Loucy (cell line): ENCODE measurements around the gene SMPX.
"Not testable (repeated sequence)": the region's sequence is repeated elsewhere in the genome, so short reads cannot be mapped to it uniquely, and the experiment has no call there.

ENCODE experiments used
- H2AFZ ChIP-seq: fragments of 200-600 bp; sonication (generic); 2 replicates; pipeline ENCODE4 v1.6.0; 2016; ENCODE audit warnings: antibody characterized with exemption, mild to moderate bottlenecking, low read length, moderate library complexity
- H3F3A ChIP-seq: fragments of 200-600 bp; 2 replicates; pipeline ENCODE4 v1.6.0; 2016; ENCODE audit warnings: antibody characterized with exemption, low read depth, mild to moderate bottlenecking
- H3K27me3 ChIP-seq: fragments of 200-600 bp; sonication (generic); 2 replicates; pipeline ENCODE4 v1.6.1; 2014; ENCODE audit warnings: low read length, mild to moderate bottlenecking; ENCODE audit not compliant: insufficient read depth, poor library complexity, severe bottlenecking
- H3K36me3 ChIP-seq: fragments of 200-600 bp; sonication (generic); 2 replicates; pipeline ENCODE4 v1.6.1; 2016; ENCODE audit warnings: low read length; ENCODE audit not compliant: insufficient read depth
- H3K4me1 ChIP-seq: fragments of 200-600 bp; sonication (generic); 2 replicates; pipeline ENCODE4 v1.5.1; 2014; ENCODE audit warnings: low read length, mild to moderate bottlenecking; ENCODE audit not compliant: insufficient read depth, poor library complexity, severe bottlenecking
- H3K4me2 ChIP-seq: fragments of 200-600 bp; sonication (generic); 2 replicates; pipeline ENCODE4 v1.6.0; 2014; ENCODE audit warnings: antibody characterized with exemption, low read length, low read depth, mild to moderate bottlenecking; ENCODE audit not compliant: poor library complexity, severe bottlenecking
- H3K4me3 ChIP-seq: fragments of 200-600 bp; sonication (generic); 2 replicates; pipeline ENCODE4 v1.5.1; 2014; ENCODE audit warnings: low read length, mild to moderate bottlenecking, mixed read lengths; ENCODE audit not compliant: poor library complexity, severe bottlenecking
- H3K79me2 ChIP-seq: fragments of 200-600 bp; sonication (generic); 2 replicates; pipeline ENCODE4 v1.6.1; 2014; ENCODE audit warnings: low read length; ENCODE audit not compliant: insufficient read depth
- H3K9ac ChIP-seq: fragments of 200-600 bp; sonication (generic); 2 replicates; pipeline ENCODE4 v1.6.0; 2014; ENCODE audit warnings: mild to moderate bottlenecking, low read depth, low read length, moderate library complexity; ENCODE audit not compliant: poor library complexity, severe bottlenecking
- H3K9me2 ChIP-seq: fragments of 200-600 bp; sonication (generic); replicated peaks from 2 replicates; pipeline ENCODE4 v1.6.1; 2016; ENCODE audit warnings: low read depth, low read length, mixed read lengths
- H3K9me3 ChIP-seq: fragments of 200-600 bp; sonication (generic); 2 replicates; pipeline ENCODE4 v1.6.1; 2014; ENCODE audit warnings: mild to moderate bottlenecking, antibody characterized with exemption, low read length, low read depth; ENCODE audit not compliant: insufficient read depth
- H4K20me1 ChIP-seq: fragments of 200-600 bp; sonication (generic); 2 replicates; pipeline ENCODE4 v1.6.0; 2014; ENCODE audit warnings: antibody characterized with exemption, low read length, mild to moderate bottlenecking; ENCODE audit not compliant: insufficient read depth, poor library complexity, severe bottlenecking
- EZH2phosphoT487 ChIP-seq: fragments of 200-600 bp; IDR thresholded peaks from 2 replicates; pipeline ENCODE4 v1.6.1; 2018; ENCODE audit warnings: antibody characterized with exemption, mild to moderate bottlenecking, moderate library complexity, borderline replicate concordance
- TF ChIP-seq, protein P1 (sequence below): fragments of 200-600 bp; sonication (generic); conservative IDR thresholded peaks from 2 replicates; pipeline ENCODE4 v1.5.1; 2014; ENCODE audit warnings: mild to moderate bottlenecking, antibody characterized with exemption, low read length

The SMPX gene

DNA sequence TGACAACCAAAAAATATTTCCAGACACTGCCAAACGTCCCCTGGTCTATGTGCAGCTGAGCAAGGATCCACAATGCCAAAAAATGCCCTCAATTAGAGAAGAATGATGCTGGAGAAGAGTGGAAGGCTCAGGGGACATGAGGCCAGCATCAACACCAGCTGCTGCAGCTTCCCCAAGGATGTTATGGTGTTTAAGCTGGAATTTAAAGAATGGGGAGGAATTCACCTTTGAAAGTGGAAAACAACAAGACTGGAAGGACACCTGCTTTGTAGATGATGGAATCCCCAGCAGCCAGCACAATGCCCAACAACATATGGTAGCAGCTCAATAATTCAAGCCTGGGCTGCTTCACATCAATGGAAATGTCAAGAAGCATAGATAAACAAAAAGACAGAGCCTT lies 20.3 kb upstream of the SMPX start:
- TF ChIP-seq, protein P1, sequence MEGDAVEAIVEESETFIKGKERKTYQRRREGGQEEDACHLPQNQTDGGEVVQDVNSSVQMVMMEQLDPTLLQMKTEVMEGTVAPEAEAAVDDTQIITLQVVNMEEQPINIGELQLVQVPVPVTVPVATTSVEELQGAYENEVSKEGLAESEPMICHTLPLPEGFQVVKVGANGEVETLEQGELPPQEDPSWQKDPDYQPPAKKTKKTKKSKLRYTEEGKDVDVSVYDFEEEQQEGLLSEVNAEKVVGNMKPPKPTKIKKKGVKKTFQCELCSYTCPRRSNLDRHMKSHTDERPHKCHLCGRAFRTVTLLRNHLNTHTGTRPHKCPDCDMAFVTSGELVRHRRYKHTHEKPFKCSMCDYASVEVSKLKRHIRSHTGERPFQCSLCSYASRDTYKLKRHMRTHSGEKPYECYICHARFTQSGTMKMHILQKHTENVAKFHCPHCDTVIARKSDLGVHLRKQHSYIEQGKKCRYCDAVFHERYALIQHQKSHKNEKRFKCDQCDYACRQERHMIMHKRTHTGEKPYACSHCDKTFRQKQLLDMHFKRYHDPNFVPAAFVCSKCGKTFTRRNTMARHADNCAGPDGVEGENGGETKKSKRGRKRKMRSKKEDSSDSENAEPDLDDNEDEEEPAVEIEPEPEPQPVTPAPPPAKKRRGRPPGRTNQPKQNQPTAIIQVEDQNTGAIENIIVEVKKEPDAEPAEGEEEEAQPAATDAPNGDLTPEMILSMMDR, result no peak
- no peak for TF ChIP-seq EZH2phosphoT487
- Histone ChIP-seq H3K9ac (no peak overlapping the region), H3K9me2 (no peaks in the 10 kb centered on the region), H2AFZ (no peak overlapping the region), H3K4me3 (no peak overlapping the region), H3K79me2 (no peaks in the 10 kb centered on the region), H3K9me3 (no peaks in the 10 kb centered on the region), H4K20me1 (no peaks in the 10 kb centered on the region), H3K4me2 (no peak overlapping the region), H3F3A (no peaks in the 10 kb centered on the region), H3K4me1 (no peaks in the 10 kb centered on the region), H3K27me3 (no peaks in the 10 kb centered on the region), H3K36me3 (no peaks in the 10 kb centered on the region)

DNA sequence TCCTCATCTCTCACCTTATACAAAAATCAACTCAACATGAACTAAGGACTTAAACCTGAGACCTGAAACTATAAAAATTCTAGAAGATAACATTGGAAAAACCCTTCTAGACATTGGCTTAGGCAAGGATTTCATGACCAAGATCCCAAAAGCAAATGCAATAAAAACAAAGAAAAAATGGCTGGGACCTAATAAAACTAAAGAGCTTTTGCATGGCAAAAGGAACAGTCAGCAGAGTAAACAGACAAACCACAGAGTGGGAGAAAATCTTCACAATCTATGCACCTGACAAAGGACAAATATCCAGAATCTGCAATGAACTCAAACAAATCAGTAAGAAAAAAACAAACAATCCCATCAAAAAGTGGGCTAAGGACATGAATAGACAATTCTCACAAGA lies 17.2 kb upstream of the SMPX start:
- not testable (repeated sequence) for H3K79me2 ChIP-seq, H3K4me1 ChIP-seq, H3K27me3 ChIP-seq, H3F3A ChIP-seq, H3K4me2 ChIP-seq, H3K9ac ChIP-seq, H4K20me1 ChIP-seq, H2AFZ ChIP-seq, H3K9me3 ChIP-seq, H3K36me3 ChIP-seq, H3K9me2 ChIP-seq, H3K4me3 ChIP-seq

DNA sequence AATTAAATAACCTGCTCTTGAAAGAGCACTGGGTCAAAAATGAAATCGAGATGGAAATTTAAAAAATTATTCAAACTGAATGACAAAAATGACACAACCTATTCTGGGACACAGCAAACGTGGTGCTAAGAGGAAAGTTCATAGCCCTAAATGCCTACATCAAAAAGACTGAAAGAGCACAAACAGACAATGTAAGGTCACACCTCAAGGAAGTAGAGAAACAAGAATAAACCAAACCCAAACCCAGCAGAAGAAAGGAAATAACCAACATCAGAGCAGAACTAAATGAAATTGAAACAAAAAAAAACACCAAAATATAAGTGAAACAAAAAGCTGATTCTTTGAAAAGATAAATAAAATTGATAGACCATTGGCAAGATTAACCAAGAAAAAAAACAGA lies 15.1 kb upstream of the SMPX start:
- H3F3A ChIP-seq, H3K27me3 ChIP-seq, H2AFZ ChIP-seq, H3K36me3 ChIP-seq, H3K79me2 ChIP-seq, H4K20me1 ChIP-seq, H3K9me2 ChIP-seq, H3K9me3 ChIP-seq, H3K9ac ChIP-seq, H3K4me1 ChIP-seq, H3K4me2 ChIP-seq, H3K4me3 ChIP-seq: not testable (repeated sequence)

DNA sequence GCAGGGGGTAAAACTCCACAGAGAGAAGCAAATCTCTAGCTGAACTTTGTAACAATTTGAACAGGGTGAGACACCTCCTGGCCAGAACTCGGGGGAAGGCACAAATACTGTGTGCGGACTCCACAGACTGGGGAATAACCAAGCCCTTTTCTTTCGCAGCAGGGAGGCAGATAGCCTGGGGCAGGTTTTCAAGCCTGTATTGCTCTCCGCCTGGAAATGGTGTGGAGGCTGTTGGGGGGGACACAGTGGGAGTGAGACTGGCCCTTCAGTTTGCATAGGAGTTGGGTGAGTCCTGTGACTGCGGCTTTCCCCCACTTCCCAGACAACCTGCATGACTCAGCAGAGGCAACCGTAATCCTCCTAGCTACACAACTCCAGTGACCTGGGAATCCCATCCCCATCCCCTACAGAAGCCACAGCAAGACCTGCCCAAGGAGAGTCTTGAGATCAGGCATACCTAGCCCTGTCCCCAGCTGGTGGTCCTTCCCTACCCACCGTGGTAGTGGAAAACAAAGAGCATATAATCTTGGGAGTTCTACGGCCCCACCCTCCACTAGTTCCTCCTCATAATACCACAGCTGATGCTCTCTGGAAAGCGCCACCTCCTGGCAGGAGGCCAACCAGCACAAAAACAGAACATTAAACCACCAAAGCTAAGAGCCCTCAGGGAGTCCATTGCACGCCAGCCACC lies 12.9 kb upstream of the SMPX start:
- no peak overlapping the region for H3K4me3 ChIP-seq
- H4K20me1 ChIP-seq, result no peaks in the 10 kb centered on the region
- H3K9me2 ChIP-seq, result no peaks in the 10 kb centered on the region
- no peaks in the 10 kb centered on the region for H3K4me1 ChIP-seq
- H3K9ac ChIP-seq, result no peak overlapping the region
- no peaks in the 10 kb centered on the region for H3K79me2 ChIP-seq
- no peak for TF ChIP-seq EZH2phosphoT487
- TF ChIP-seq, protein P1, result no peak
- H3K36me3 ChIP-seq, result no peaks in the 10 kb centered on the region
- H3K4me2 ChIP-seq, result no peak overlapping the region
- H3F3A ChIP-seq, result no peaks in the 10 kb centered on the region
- H2AFZ ChIP-seq, result no peak overlapping the region
- no peaks in the 10 kb centered on the region for H3K9me3 ChIP-seq
- no peaks in the 10 kb centered on the region for H3K27me3 ChIP-seq
